ENCODE measurements around the gene URI1.

The URI1 gene

GRCh38 chr19:29976151-29976943, 34.3 kb downstream of the URI1 start:
- DNase-seq = no peak

GRCh38 chr19:29978080-29978479, 36.0 kb downstream of the URI1 start:
- DNase-seq = no peak

GRCh38 chr19:29983568-29983967, 41.5 kb downstream of the URI1 start:
- no peak for DNase-seq

- DNase-seq = no peak
Observed at GRCh38 chr19:29985196-29985595, 43.2 kb downstream of the URI1 start.

- DNase-seq = no peak
Observed at GRCh38 chr19:29988351-29988750, 46.3 kb downstream of the URI1 start.

- DNase-seq = no peak
Observed at GRCh38 chr19:29992233-29992867, 50.3 kb downstream of the URI1 start.

GRCh38 chr19:29999490-29999889, 57.5 kb downstream of the URI1 start:
- DNase-seq = no peak

- no peak for DNase-seq
Observed at GRCh38 chr19:30000862-30001261, 58.8 kb downstream of the URI1 start.

GRCh38 chr19:30001301-30001700, 59.3 kb downstream of the URI1 start:
- DNase-seq = no peak

- DNase-seq = no peak
Observed at GRCh38 chr19:30001791-30002190, 59.8 kb downstream of the URI1 start.

GRCh38 chr19:30003866-30004265, 61.8 kb downstream of the URI1 start:
- DNase-seq = peak; percentile 4 to 37

- DNase-seq = peak; percentile 3 to 28
Observed at GRCh38 chr19:30004403-30004802, 62.4 kb downstream of the URI1 start.

GRCh38 chr19:30006207-30006606, 64.2 kb downstream of the URI1 start:
- no peak for DNase-seq

GRCh38 chr19:30008169-30008568, 66.1 kb downstream of the URI1 start:
- DNase-seq = no peak

- no peak for DNase-seq
Observed at GRCh38 chr19:30009013-30009412, 67.0 kb downstream of the URI1 start.

- DNase-seq = no peak
Observed at GRCh38 chr19:30011051-30011578, 69.1 kb downstream of the URI1 start.

GRCh38 chr19:30014770-30015169, 72.7 kb downstream of the URI1 start:
- no peak for DNase-seq

- no peak for DNase-seq
Observed at GRCh38 chr19:30017172-30017571, 75.1 kb downstream of the URI1 start.

- DNase-seq = no peak
Observed at GRCh38 chr19:30020189-30020588, 78.2 kb downstream of the URI1 start.

GRCh38 chr19:30022659-30023058, 80.6 kb downstream of the URI1 start:
- no peak for DNase-seq

- DNase-seq = no peak
Observed at GRCh38 chr19:30023330-30023729, 81.3 kb downstream of the URI1 start.

- no peak for DNase-seq
Observed at GRCh38 chr19:30024091-30024490, 82.1 kb downstream of the URI1 start.

GRCh38 chr19:30026933-30027332, 84.9 kb downstream of the URI1 start:
- DNase-seq = no peak
